Liver (tissue), 9 donors: ENCODE measurements around the gene PLEKHF1. TPM values are rescaled to one million over a fixed set of nuclear protein-coding genes. Genes with fewer than 3 reads are reported as not detected.

Experiments
- DNase-seq: peaks from one replicate; pipeline ENCODE4 v3.0.0-alpha.2; 2017; ENCODE audit warnings: low spot score
- H3K27ac ChIP-seq, 2 donors: one replicate each; pipeline ENCODE4 v1.7.0; 2013; ENCODE audit warnings: inconsistent platforms in 2 of 2, low read length in 2 of 2, control low read depth in 1 of 2, low read depth in 1 of 2, mild to moderate bottlenecking in 1 of 2
- H3K27me3 ChIP-seq, 4 donors: one replicate each; pipeline versions ENCODE4 v1.6.1 to v1.7.0; 2013; ENCODE audit warnings: low read length in 3 of 4, inconsistent platforms in 1 of 4, mild to moderate bottlenecking in 1 of 4, moderate library complexity in 1 of 4; ENCODE audit not compliant: control insufficient read depth in 4 of 4, insufficient read depth in 4 of 4
- H3K36me3 ChIP-seq, 4 donors: one replicate each; pipeline versions ENCODE4 v1.6.1 to v1.7.0; 2013; ENCODE audit warnings: low read length in 3 of 4, mild to moderate bottlenecking in 3 of 4, low read depth in 1 of 4, moderate library complexity in 1 of 4; ENCODE audit not compliant: control insufficient read depth in 4 of 4, insufficient read depth in 3 of 4
- H3K4me1 ChIP-seq, 4 donors: one replicate each; pipeline versions ENCODE4 v1.6.1 to v1.7.0; 2013; ENCODE audit warnings: low read length in 3 of 4, mild to moderate bottlenecking in 3 of 4, moderate library complexity in 1 of 4; ENCODE audit not compliant: control insufficient read depth in 4 of 4, insufficient read depth in 4 of 4
- H3K4me3 ChIP-seq, 3 donors: one replicate each; pipeline versions ENCODE4 v1.6.1 to v1.7.0; 2013; ENCODE audit warnings: low read length in 3 of 3, control low read depth in 1 of 3, low read depth in 1 of 3, mild to moderate bottlenecking in 1 of 3
- H3K9ac ChIP-seq, 2 donors: one replicate each; pipeline ENCODE4 v1.7.0; 2013; ENCODE audit warnings: low read length in 2 of 2, mild to moderate bottlenecking in 2 of 2, moderate library complexity in 2 of 2, control low read depth in 1 of 2, low read depth in 1 of 2
- H3K9me3 ChIP-seq, 4 donors: one replicate each; pipeline versions ENCODE4 v1.6.1 to v1.7.0; 2013; ENCODE audit warnings: low read length in 3 of 4; ENCODE audit not compliant: control insufficient read depth in 4 of 4
- EGR1 ChIP-seq, 2 donors: IDR thresholded peaks; 2 replicates each; pipeline ENCODE4 v1.6.1; 2016 to 2018; ENCODE audit warnings: antibody characterized with exemption in 2 of 2, low read depth in 2 of 2
- FOXA1 ChIP-seq: IDR thresholded peaks from 2 replicates; pipeline ENCODE4 v1.6.1; 2016; ENCODE audit warnings: antibody characterized with exemption
- FOXA2 ChIP-seq: IDR thresholded peaks from 2 replicates; pipeline ENCODE4 v1.6.1; 2016; ENCODE audit warnings: antibody characterized with exemption
- GABPA ChIP-seq, 2 donors: IDR thresholded peaks in 1 of 2; conservative IDR thresholded peaks in 1 of 2; 2 replicates each; pipeline ENCODE4 v1.6.1; 2016; ENCODE audit warnings: antibody characterized with exemption in 2 of 2, mild to moderate bottlenecking in 1 of 2, moderate library complexity in 1 of 2
- HNF4A ChIP-seq, 2 donors: conservative IDR thresholded peaks; 2 replicates each; pipeline ENCODE4 v1.6.1; 2016; ENCODE audit warnings: antibody characterized with exemption in 2 of 2, mild to moderate bottlenecking in 2 of 2
- HNF4G ChIP-seq: IDR thresholded peaks from 2 replicates; pipeline ENCODE4 v1.6.1; 2016; ENCODE audit warnings: antibody characterized with exemption
- JUND ChIP-seq, 2 donors: IDR thresholded peaks; 2 replicates each; pipeline ENCODE4 v1.6.1; 2016; ENCODE audit warnings: antibody characterized with exemption in 2 of 2
- NR2F2 ChIP-seq: IDR thresholded peaks from 2 replicates; pipeline ENCODE4 v1.6.1; 2016; ENCODE audit warnings: antibody characterized with exemption
- RAD21 ChIP-seq, 2 donors: IDR thresholded peaks; 2 replicates each; pipeline ENCODE4 v1.6.1; 2016; ENCODE audit warnings: antibody characterized with exemption in 2 of 2, mild to moderate bottlenecking in 2 of 2
- RXRA ChIP-seq, 2 donors: IDR thresholded peaks; 2 replicates each; pipeline ENCODE4 v1.6.1; 2017 to 2018; ENCODE audit warnings: antibody characterized with exemption in 2 of 2, mild to moderate bottlenecking in 1 of 2
- SP1 ChIP-seq: IDR thresholded peaks from 2 replicates; pipeline ENCODE4 v1.6.1; 2018; ENCODE audit warnings: antibody characterized with exemption, mild to moderate bottlenecking
- TAF1 ChIP-seq: conservative IDR thresholded peaks from 2 replicates; pipeline ENCODE4 v1.6.1; 2016; ENCODE audit warnings: antibody characterized with exemption, mild to moderate bottlenecking
- YY1 ChIP-seq: IDR thresholded peaks from 2 replicates; pipeline ENCODE4 v1.6.1; 2016; ENCODE audit warnings: antibody characterized with exemption, mild to moderate bottlenecking
- WGBS: extraction: QIAGEN DNeasy Blood & Tissue Kit; methylation state at CpG from one replicate; pipeline ENCODE4 v1.1.7; 2013; 5-methylcytosine and 5-hydroxymethylcytosine counted together
- polyA plus RNA-seq, 2 donors: library from polyadenylated mRNA; stranded (reverse) in 1 of 2; unstranded in 1 of 2; fragments of 200-250 nt in 1 of 2; fragments of >200 nt in 1 of 2; fragmentation: Nextera tagmentation in 1 of 2; extraction: Ambion mirVana in 1 of 2; gene quantifications; one replicate each; pipeline versions ENCODE4 v1.2.1 to v1.2.3, GENCODE V29; 2013 to 2015
- total RNA-seq, 2 donors: library from RNA; depleted of rRNA; stranded (reverse); fragments of >200 nt; gene quantifications; one replicate each; pipeline ENCODE4 v1.2.3, GENCODE V29; 2014
- TF ChIP-seq, protein P1 (sequence below): IDR thresholded peaks from 2 replicates; pipeline ENCODE4 v1.6.1; 2016; ENCODE audit warnings: antibody characterized with exemption
- TF ChIP-seq, protein P2 (sequence below): fragments of 150-350 bp; IDR thresholded peaks from 2 replicates; pipeline ENCODE4 v1.5.1; 2017; ENCODE audit warnings: improper control_type of control experiment, low read depth, low read length; ENCODE audit not compliant: missing input control
- TF ChIP-seq, protein P3 (sequence below): IDR thresholded peaks from 2 replicates; pipeline ENCODE4 v1.6.1; 2016; ENCODE audit warnings: antibody characterized with exemption, mild to moderate bottlenecking
- TF ChIP-seq, protein P4 (sequence below): IDR thresholded peaks from 2 replicates; pipeline ENCODE4 v1.6.1; 2016; ENCODE audit warnings: antibody characterized with exemption
- TF ChIP-seq, protein P5 (sequence below): IDR thresholded peaks from 2 replicates; pipeline ENCODE4 v1.6.1; 2016; ENCODE audit warnings: antibody characterized with exemption
- donor health status: healthy.
- donor health status: healthy.
- donor health status: healthy.
- donor health status: healthy.
- donor health status: healthy.

Gene PLEKHF1
- total and polyA plus RNA-seq, 4 donors = 2.9 to 15.1 (median 8.9) TPM

DNA sequence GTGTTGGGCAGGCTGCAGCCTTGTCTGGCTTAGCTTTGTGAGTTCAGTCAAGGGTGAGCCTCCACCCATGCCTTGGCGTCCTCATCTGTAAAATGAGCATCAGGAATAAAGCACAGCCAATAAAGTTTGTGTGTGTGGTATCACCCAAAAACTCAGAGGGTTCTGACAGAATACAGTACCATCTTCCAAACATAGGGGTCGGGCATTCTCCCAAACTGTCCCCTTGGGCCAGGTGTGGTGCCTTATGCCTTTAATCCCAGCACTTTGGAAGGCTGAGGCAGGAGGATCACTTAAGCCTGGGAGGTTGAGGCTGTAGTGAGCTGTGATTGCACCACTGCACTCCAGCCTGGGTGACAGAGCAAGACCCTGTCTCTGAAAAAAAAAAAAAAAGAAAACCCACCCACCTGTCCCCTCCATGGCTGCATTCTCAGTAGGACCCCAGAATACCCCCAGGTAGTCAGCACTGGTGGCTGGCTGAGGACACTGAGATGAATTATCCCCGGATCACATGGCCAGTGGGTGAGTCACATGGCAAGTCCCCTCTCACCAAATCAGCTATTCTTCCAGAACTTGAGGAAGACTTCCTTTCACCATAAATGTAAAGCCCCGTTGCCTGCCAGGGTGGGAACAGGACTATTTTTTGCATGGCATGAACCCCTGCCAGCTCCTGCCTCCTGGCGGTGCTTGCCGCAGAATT lies 40.6 kb upstream of the PLEKHF1 start:
- no peak for DNase-seq
- no peaks in the 10 kb centered on the region for H3K4me1 ChIP-seq
- no peak overlapping the region for H3K27ac ChIP-seq
- no peak overlapping the region for H3K4me3 ChIP-seq
- WGBS = 82% methylated on average over 6 of the region's 6 CpGs
- H3K36me3 ChIP-seq = no peaks in the 10 kb centered on the region
- no peaks in the 10 kb centered on the region for H3K9me3 ChIP-seq
- H3K27me3 ChIP-seq = no peaks in the 10 kb centered on the region
- no peak overlapping the region for H3K9ac ChIP-seq
- TF ChIP-seq, protein P1, sequence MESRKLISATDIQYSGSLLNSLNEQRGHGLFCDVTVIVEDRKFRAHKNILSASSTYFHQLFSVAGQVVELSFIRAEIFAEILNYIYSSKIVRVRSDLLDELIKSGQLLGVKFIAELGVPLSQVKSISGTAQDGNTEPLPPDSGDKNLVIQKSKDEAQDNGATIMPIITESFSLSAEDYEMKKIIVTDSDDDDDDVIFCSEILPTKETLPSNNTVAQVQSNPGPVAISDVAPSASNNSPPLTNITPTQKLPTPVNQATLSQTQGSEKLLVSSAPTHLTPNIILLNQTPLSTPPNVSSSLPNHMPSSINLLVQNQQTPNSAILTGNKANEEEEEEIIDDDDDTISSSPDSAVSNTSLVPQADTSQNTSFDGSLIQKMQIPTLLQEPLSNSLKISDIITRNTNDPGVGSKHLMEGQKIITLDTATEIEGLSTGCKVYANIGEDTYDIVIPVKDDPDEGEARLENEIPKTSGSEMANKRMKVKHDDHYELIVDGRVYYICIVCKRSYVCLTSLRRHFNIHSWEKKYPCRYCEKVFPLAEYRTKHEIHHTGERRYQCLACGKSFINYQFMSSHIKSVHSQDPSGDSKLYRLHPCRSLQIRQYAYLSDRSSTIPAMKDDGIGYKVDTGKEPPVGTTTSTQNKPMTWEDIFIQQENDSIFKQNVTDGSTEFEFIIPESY = no peak
- TF ChIP-seq GABPA (IDR thresholded peaks at IDR 0.05 in 1 of 2, conservative IDR thresholded peaks at IDR 0.05 in 1 of 2) (no peak), FOXA1 (no peak), RXRA (IDR thresholded peaks at IDR 0.05) (no peak), HNF4A (conservative IDR thresholded peaks at IDR 0.05) (no peak)
- TF ChIP-seq, protein P2, sequence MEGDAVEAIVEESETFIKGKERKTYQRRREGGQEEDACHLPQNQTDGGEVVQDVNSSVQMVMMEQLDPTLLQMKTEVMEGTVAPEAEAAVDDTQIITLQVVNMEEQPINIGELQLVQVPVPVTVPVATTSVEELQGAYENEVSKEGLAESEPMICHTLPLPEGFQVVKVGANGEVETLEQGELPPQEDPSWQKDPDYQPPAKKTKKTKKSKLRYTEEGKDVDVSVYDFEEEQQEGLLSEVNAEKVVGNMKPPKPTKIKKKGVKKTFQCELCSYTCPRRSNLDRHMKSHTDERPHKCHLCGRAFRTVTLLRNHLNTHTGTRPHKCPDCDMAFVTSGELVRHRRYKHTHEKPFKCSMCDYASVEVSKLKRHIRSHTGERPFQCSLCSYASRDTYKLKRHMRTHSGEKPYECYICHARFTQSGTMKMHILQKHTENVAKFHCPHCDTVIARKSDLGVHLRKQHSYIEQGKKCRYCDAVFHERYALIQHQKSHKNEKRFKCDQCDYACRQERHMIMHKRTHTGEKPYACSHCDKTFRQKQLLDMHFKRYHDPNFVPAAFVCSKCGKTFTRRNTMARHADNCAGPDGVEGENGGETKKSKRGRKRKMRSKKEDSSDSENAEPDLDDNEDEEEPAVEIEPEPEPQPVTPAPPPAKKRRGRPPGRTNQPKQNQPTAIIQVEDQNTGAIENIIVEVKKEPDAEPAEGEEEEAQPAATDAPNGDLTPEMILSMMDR = no peak

DNA sequence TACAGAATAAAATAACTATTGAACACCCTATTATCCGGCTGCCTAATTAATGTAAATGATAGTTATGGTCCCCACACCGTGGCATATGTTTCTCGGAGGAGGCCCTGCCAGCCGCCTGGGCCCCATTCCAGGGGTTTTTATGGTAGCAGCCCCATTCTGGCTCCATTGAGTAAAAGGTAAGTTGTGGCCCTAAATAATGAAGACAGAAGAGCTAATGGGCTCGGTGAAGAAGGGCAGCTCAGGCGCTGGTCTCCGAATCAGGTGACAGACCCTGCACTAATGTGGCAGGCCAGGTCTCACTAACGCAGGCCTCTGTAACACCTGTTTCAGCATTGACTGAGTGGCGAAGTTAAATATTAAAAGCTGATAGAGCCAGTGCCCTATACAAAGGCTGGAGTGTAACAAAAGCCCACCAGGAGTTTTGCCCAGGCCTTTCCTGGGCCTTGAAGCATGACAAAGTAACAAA lies 40.0 kb upstream of the PLEKHF1 start:
- Histone ChIP-seq H3K36me3 (no peaks in the 10 kb centered on the region), H3K27ac (no peak overlapping the region), H3K4me1 (no peaks in the 10 kb centered on the region), H3K9me3 (no peaks in the 10 kb centered on the region), H3K9ac (no peak overlapping the region), H3K4me3 (no peak overlapping the region), H3K27me3 (no peaks in the 10 kb centered on the region)
- TF ChIP-seq SP1 (no peak), JUND (IDR thresholded peaks at IDR 0.05) (no peak), TAF1 (no peak), YY1 (no peak), RXRA (IDR thresholded peaks at IDR 0.05) (no peak), FOXA2 (no peak), RAD21 (IDR thresholded peaks at IDR 0.05) (no peak), GABPA (IDR thresholded peaks at IDR 0.05 in 1 of 2, conservative IDR thresholded peaks at IDR 0.05 in 1 of 2) (no peak), HNF4G (no peak), EGR1 (IDR thresholded peaks at IDR 0.05; ENCODE audit: low read depth in 2 of 2) (no peak), FOXA1 (no peak), NR2F2 (no peak), HNF4A (conservative IDR thresholded peaks at IDR 0.05) (no peak)
- TF ChIP-seq, protein P3, sequence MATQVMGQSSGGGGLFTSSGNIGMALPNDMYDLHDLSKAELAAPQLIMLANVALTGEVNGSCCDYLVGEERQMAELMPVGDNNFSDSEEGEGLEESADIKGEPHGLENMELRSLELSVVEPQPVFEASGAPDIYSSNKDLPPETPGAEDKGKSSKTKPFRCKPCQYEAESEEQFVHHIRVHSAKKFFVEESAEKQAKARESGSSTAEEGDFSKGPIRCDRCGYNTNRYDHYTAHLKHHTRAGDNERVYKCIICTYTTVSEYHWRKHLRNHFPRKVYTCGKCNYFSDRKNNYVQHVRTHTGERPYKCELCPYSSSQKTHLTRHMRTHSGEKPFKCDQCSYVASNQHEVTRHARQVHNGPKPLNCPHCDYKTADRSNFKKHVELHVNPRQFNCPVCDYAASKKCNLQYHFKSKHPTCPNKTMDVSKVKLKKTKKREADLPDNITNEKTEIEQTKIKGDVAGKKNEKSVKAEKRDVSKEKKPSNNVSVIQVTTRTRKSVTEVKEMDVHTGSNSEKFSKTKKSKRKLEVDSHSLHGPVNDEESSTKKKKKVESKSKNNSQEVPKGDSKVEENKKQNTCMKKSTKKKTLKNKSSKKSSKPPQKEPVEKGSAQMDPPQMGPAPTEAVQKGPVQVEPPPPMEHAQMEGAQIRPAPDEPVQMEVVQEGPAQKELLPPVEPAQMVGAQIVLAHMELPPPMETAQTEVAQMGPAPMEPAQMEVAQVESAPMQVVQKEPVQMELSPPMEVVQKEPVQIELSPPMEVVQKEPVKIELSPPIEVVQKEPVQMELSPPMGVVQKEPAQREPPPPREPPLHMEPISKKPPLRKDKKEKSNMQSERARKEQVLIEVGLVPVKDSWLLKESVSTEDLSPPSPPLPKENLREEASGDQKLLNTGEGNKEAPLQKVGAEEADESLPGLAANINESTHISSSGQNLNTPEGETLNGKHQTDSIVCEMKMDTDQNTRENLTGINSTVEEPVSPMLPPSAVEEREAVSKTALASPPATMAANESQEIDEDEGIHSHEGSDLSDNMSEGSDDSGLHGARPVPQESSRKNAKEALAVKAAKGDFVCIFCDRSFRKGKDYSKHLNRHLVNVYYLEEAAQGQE = no peak
- TF ChIP-seq, protein P4, sequence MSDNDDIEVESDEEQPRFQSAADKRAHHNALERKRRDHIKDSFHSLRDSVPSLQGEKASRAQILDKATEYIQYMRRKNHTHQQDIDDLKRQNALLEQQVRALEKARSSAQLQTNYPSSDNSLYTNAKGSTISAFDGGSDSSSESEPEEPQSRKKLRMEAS = no peak
- TF ChIP-seq, protein P1 = no peak
- TF ChIP-seq, protein P2 = no peak
- TF ChIP-seq, protein P5, sequence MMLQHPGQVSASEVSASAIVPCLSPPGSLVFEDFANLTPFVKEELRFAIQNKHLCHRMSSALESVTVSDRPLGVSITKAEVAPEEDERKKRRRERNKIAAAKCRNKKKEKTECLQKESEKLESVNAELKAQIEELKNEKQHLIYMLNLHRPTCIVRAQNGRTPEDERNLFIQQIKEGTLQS = no peak
- DNase-seq = no peak
- WGBS = 79% methylated on average over 9 of the region's 9 CpGs
